ENCODE measurements around the gene MMP24OS.

The MMP24OS gene

GRCh38 chr20:35252037-35252461 lies 25.9 kb downstream of the MMP24OS start:
- no peak overlapping the region for H3K4me3 ChIP-seq (ENCODE audit: low read length)
- H3K27ac ChIP-seq (ENCODE audit: low read depth, low read length), result no peak overlapping the region
- no peaks in the 10 kb centered on the region for H3K36me3 ChIP-seq (ENCODE audit: control insufficient read depth, insufficient read depth, low read length)
- H3K79me1 ChIP-seq (ENCODE audit: low read length), result no peaks in the 10 kb centered on the region
- H4K8ac ChIP-seq (ENCODE audit: low read depth, low read length), result no peak overlapping the region
- no peak overlapping the region for H2BK5ac ChIP-seq (ENCODE audit: low read length)
- no peak overlapping the region for H3K4ac ChIP-seq (ENCODE audit: low read depth, low read length)
- H2BK15ac ChIP-seq (replicated peaks; ENCODE audit: low read depth), result no peak overlapping the region
- H2BK120ac ChIP-seq (ENCODE audit: low read depth, low read length), result no peak overlapping the region
- no peaks in the 10 kb centered on the region for H3K4me1 ChIP-seq (ENCODE audit: control insufficient read depth, low read depth, low read length)
- WGBS (ENCODE audit: extremely low coverage, insufficient coverage, low lambda C conversion rate), result no CpG with 5 or more reads among the region's 2 CpGs
- H3K9ac ChIP-seq (ENCODE audit: low read length), result no peak overlapping the region
- H2AK5ac ChIP-seq (ENCODE audit: low read length), result no peak overlapping the region
- H3K23ac ChIP-seq (ENCODE audit: low read length), result no peak overlapping the region
- H4K5ac ChIP-seq (ENCODE audit: low read length), result no peak overlapping the region
- no peak overlapping the region for H3K18ac ChIP-seq (ENCODE audit: low read length)
- H3K4me2 ChIP-seq (ENCODE audit: low read length), result no peak overlapping the region
- H3K79me2 ChIP-seq (ENCODE audit: control insufficient read depth, insufficient read depth, low read length), result no peaks in the 10 kb centered on the region
- H3K27me3 ChIP-seq (ENCODE audit: insufficient read depth, low read length, poor library complexity), result no peaks in the 10 kb centered on the region
- H3K56ac ChIP-seq (ENCODE audit: low read length), result no peak overlapping the region
- DNase-seq, result no peak

- Histone ChIP-seq H2BK120ac (ENCODE audit: low read depth, low read length) (no peak overlapping the region), H3K4me1 (ENCODE audit: control insufficient read depth, low read depth, low read length) (no peaks in the 10 kb centered on the region), H4K8ac (ENCODE audit: low read depth, low read length) (no peak overlapping the region), H3K79me2 (ENCODE audit: control insufficient read depth, insufficient read depth, low read length) (no peaks in the 10 kb centered on the region), H2BK15ac (replicated peaks; ENCODE audit: low read depth) (no peak overlapping the region), H3K27ac (ENCODE audit: low read depth, low read length) (no peak overlapping the region), H3K36me3 (ENCODE audit: control insufficient read depth, insufficient read depth, low read length) (no peaks in the 10 kb centered on the region), H3K27me3 (ENCODE audit: insufficient read depth, low read length, poor library complexity) (no peaks in the 10 kb centered on the region), H3K9ac (ENCODE audit: low read length) (no peak overlapping the region), H3K4me2 (ENCODE audit: low read length) (no peak overlapping the region), H3K23ac (ENCODE audit: low read length) (no peak overlapping the region), H4K5ac (ENCODE audit: low read length) (no peak overlapping the region), H2AK5ac (ENCODE audit: low read length) (no peak overlapping the region), H3K56ac (ENCODE audit: low read length) (no peak overlapping the region), H3K18ac (ENCODE audit: low read length) (no peak overlapping the region), H3K4me3 (ENCODE audit: low read length) (no peak overlapping the region), H2BK5ac (ENCODE audit: low read length) (no peak overlapping the region), H3K4ac (ENCODE audit: low read depth, low read length) (no peak overlapping the region), H3K79me1 (ENCODE audit: low read length) (no peaks in the 10 kb centered on the region)
- WGBS (ENCODE audit: extremely low coverage, insufficient coverage, low lambda C conversion rate), result no CpG with 5 or more reads among the region's 2 CpGs
- DNase-seq, result no peak
Measured at GRCh38 chr20:35251613-35251940, 26.3 kb downstream of the MMP24OS start.

GRCh38 chr20:35248641-35249475 lies 29.1 kb downstream of the MMP24OS start:
- Histone ChIP-seq H3K27ac (ENCODE audit: low read depth, low read length) (no peak overlapping the region), H2BK15ac (replicated peaks; ENCODE audit: low read depth) (no peak overlapping the region), H3K23ac (ENCODE audit: low read length) (no peak overlapping the region), H4K8ac (ENCODE audit: low read depth, low read length) (no peak overlapping the region), H3K4ac (ENCODE audit: low read depth, low read length) (no peak overlapping the region), H3K18ac (ENCODE audit: low read length) (no peak overlapping the region), H4K5ac (ENCODE audit: low read length) (no peak overlapping the region), H2AK5ac (ENCODE audit: low read length) (no peak overlapping the region), H3K56ac (ENCODE audit: low read length) (no peak overlapping the region), H3K27me3 (ENCODE audit: insufficient read depth, low read length, poor library complexity) (no peaks in the 10 kb centered on the region), H2BK5ac (ENCODE audit: low read length) (no peak overlapping the region), H3K36me3 (ENCODE audit: control insufficient read depth, insufficient read depth, low read length) (no peaks in the 10 kb centered on the region), H3K9ac (ENCODE audit: low read length) (no peak overlapping the region), H3K79me2 (ENCODE audit: control insufficient read depth, insufficient read depth, low read length) (no peaks in the 10 kb centered on the region), H3K4me1 (ENCODE audit: control insufficient read depth, low read depth, low read length) (no peaks in the 10 kb centered on the region), H3K4me2 (ENCODE audit: low read length) (no peak overlapping the region), H3K4me3 (ENCODE audit: low read length) (no peak overlapping the region), H2BK120ac (ENCODE audit: low read depth, low read length) (no peak overlapping the region), H3K79me1 (ENCODE audit: low read length) (no peaks in the 10 kb centered on the region)
- no CpG with 5 or more reads among the region's 9 CpGs for WGBS (ENCODE audit: extremely low coverage, insufficient coverage, low lambda C conversion rate)
- no peak for DNase-seq

- H3K23ac ChIP-seq (ENCODE audit: low read length), result no peak overlapping the region
- H2BK15ac ChIP-seq (replicated peaks; ENCODE audit: low read depth), result no peak overlapping the region
- H3K56ac ChIP-seq (ENCODE audit: low read length), result no peak overlapping the region
- H3K4me1 ChIP-seq (ENCODE audit: control insufficient read depth, low read depth, low read length), result no peaks in the 10 kb centered on the region
- H3K9ac ChIP-seq (ENCODE audit: low read length), result no peak overlapping the region
- no peak overlapping the region for H3K4me3 ChIP-seq (ENCODE audit: low read length)
- no peaks in the 10 kb centered on the region for H3K79me1 ChIP-seq (ENCODE audit: low read length)
- no peaks in the 10 kb centered on the region for H3K79me2 ChIP-seq (ENCODE audit: control insufficient read depth, insufficient read depth, low read length)
- H4K5ac ChIP-seq (ENCODE audit: low read length), result no peak overlapping the region
- no peak overlapping the region for H2AK5ac ChIP-seq (ENCODE audit: low read length)
- no peak overlapping the region for H4K8ac ChIP-seq (ENCODE audit: low read depth, low read length)
- WGBS (ENCODE audit: extremely low coverage, insufficient coverage, low lambda C conversion rate), result no CpG with 5 or more reads among the region's 12 CpGs
- H2BK120ac ChIP-seq (ENCODE audit: low read depth, low read length), result no peak overlapping the region
- H3K27ac ChIP-seq (ENCODE audit: low read depth, low read length), result no peak overlapping the region
- H3K4me2 ChIP-seq (ENCODE audit: low read length), result no peak overlapping the region
- no peak for DNase-seq
- H3K27me3 ChIP-seq (ENCODE audit: insufficient read depth, low read length, poor library complexity), result no peaks in the 10 kb centered on the region
- no peak overlapping the region for H3K18ac ChIP-seq (ENCODE audit: low read length)
- no peak overlapping the region for H2BK5ac ChIP-seq (ENCODE audit: low read length)
- no peak overlapping the region for H3K4ac ChIP-seq (ENCODE audit: low read depth, low read length)
- H3K36me3 ChIP-seq (ENCODE audit: control insufficient read depth, insufficient read depth, low read length), result no peaks in the 10 kb centered on the region
Measured at GRCh38 chr20:35246723-35247122, 31.2 kb downstream of the MMP24OS start.

- Histone ChIP-seq H3K4ac (ENCODE audit: low read depth, low read length) (no peak overlapping the region), H2BK120ac (ENCODE audit: low read depth, low read length) (no peak overlapping the region), H4K8ac (ENCODE audit: low read depth, low read length) (no peak overlapping the region), H3K4me1 (ENCODE audit: control insufficient read depth, low read depth, low read length) (no peaks in the 10 kb centered on the region), H2BK15ac (replicated peaks; ENCODE audit: low read depth) (no peak overlapping the region), H3K4me3 (ENCODE audit: low read length) (no peak overlapping the region), H3K56ac (ENCODE audit: low read length) (no peak overlapping the region), H3K79me2 (ENCODE audit: control insufficient read depth, insufficient read depth, low read length) (no peaks in the 10 kb centered on the region), H3K27me3 (ENCODE audit: insufficient read depth, low read length, poor library complexity) (no peaks in the 10 kb centered on the region), H2BK5ac (ENCODE audit: low read length) (no peak overlapping the region), H3K9ac (ENCODE audit: low read length) (no peak overlapping the region), H3K23ac (ENCODE audit: low read length) (no peak overlapping the region), H3K27ac (ENCODE audit: low read depth, low read length) (no peak overlapping the region), H2AK5ac (ENCODE audit: low read length) (no peak overlapping the region), H4K5ac (ENCODE audit: low read length) (no peak overlapping the region), H3K36me3 (ENCODE audit: control insufficient read depth, insufficient read depth, low read length) (no peaks in the 10 kb centered on the region), H3K4me2 (ENCODE audit: low read length) (no peak overlapping the region), H3K18ac (ENCODE audit: low read length) (no peak overlapping the region), H3K79me1 (ENCODE audit: low read length) (no peaks in the 10 kb centered on the region)
- WGBS (ENCODE audit: extremely low coverage, insufficient coverage, low lambda C conversion rate), result no CpG with 5 or more reads among the region's 2 CpGs
- no peak for DNase-seq
Measured at GRCh38 chr20:35243986-35244385, 33.9 kb downstream of the MMP24OS start.

GRCh38 chr20:35243317-35243716 lies 34.6 kb downstream of the MMP24OS start:
- no peak overlapping the region for H2BK120ac ChIP-seq (ENCODE audit: low read depth, low read length)

More at GRCh38 chr20:35243317-35243716, 34.6 kb downstream of the MMP24OS start:
- Histone ChIP-seq H3K23ac (ENCODE audit: low read length) (no peak overlapping the region), H3K4me2 (ENCODE audit: low read length) (no peak overlapping the region), H3K27ac (ENCODE audit: low read depth, low read length) (no peak overlapping the region), H2BK15ac (replicated peaks; ENCODE audit: low read depth) (no peak overlapping the region), H3K36me3 (ENCODE audit: control insufficient read depth, insufficient read depth, low read length) (no peaks in the 10 kb centered on the region), H3K79me1 (ENCODE audit: low read length) (no peaks in the 10 kb centered on the region), H3K4me3 (ENCODE audit: low read length) (no peak overlapping the region), H3K4me1 (ENCODE audit: control insufficient read depth, low read depth, low read length) (no peaks in the 10 kb centered on the region), H3K27me3 (ENCODE audit: insufficient read depth, low read length, poor library complexity) (no peaks in the 10 kb centered on the region), H2AK5ac (ENCODE audit: low read length) (no peak overlapping the region), H3K79me2 (ENCODE audit: control insufficient read depth, insufficient read depth, low read length) (no peaks in the 10 kb centered on the region), H4K5ac (ENCODE audit: low read length) (no peak overlapping the region), H3K9ac (ENCODE audit: low read length) (no peak overlapping the region), H3K56ac (ENCODE audit: low read length) (no peak overlapping the region), H4K8ac (ENCODE audit: low read depth, low read length) (no peak overlapping the region), H3K4ac (ENCODE audit: low read depth, low read length) (no peak overlapping the region), H3K18ac (ENCODE audit: low read length) (no peak overlapping the region), H2BK5ac (ENCODE audit: low read length) (no peak overlapping the region)
- DNase-seq, result no peak
- WGBS (ENCODE audit: extremely low coverage, insufficient coverage, low lambda C conversion rate), result no CpG with 5 or more reads among the region's 2 CpGs

All from mesendoderm (in vitro differentiated cells).